IPS-15b (cell line): ENCODE measurements around the gene S100A7A.

Source experiments
- H3K27me3 ChIP-seq: one replicate; pipeline ENCODE4 v1.6.1; 2013; ENCODE audit warnings: low read length; ENCODE audit not compliant: control insufficient read depth, insufficient read depth
- H3K36me3 ChIP-seq: one replicate; pipeline ENCODE4 v1.6.1; 2013; ENCODE audit warnings: low read length; ENCODE audit not compliant: control insufficient read depth, insufficient read depth
- H3K4me1 ChIP-seq: one replicate; pipeline ENCODE4 v1.6.1; 2013; ENCODE audit warnings: mild to moderate bottlenecking, low read length; ENCODE audit not compliant: control insufficient read depth, insufficient read depth
- H3K4me3 ChIP-seq: one replicate; pipeline ENCODE4 v1.5.1; 2013; ENCODE audit warnings: low read depth, low read length
- H3K9ac ChIP-seq: one replicate; pipeline ENCODE4 v1.6.1; 2013; ENCODE audit warnings: low read depth, mild to moderate bottlenecking, low read length
- H3K9me3 ChIP-seq: one replicate; pipeline ENCODE4 v1.6.1; 2013; ENCODE audit warnings: mild to moderate bottlenecking, low read length; ENCODE audit not compliant: control insufficient read depth, insufficient read depth

S100A7A gene

GRCh38 chr1:153387001-153387400 lies 29.3 kb upstream of the S100A7A start:
- H3K9ac ChIP-seq = no peak overlapping the region
- no peaks in the 10 kb centered on the region for H3K4me1 ChIP-seq
- no peak overlapping the region for H3K4me3 ChIP-seq
- peaks cover 2% of the 10 kb centered on the region for H3K27me3 ChIP-seq
- no peaks in the 10 kb centered on the region for H3K9me3 ChIP-seq
- no peaks in the 10 kb centered on the region for H3K36me3 ChIP-seq

DNA sequence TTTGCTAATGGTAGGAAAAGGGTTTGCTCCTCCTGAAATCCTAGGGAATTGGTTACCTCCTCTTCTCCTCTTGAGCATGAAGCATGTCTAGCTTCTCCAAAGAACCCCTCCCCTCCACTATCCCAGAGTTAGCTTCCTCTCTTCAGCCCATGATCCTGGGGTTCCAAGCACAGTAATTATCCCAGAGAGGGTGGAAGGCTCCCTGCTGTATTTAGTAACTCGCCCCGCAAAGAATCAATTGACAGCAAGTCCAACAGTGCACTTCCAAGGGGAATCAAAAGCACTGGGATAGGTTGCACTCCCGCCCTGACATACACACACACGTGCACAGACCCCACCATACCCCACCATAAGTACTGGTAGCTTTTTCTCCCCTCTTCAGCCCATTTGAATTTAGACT lies 28.5 kb upstream of the S100A7A start:
- H3K9me3 ChIP-seq = no peaks in the 10 kb centered on the region
- H3K4me3 ChIP-seq = no peak overlapping the region
- peaks cover 2% of the 10 kb centered on the region for H3K27me3 ChIP-seq
- no peaks in the 10 kb centered on the region for H3K4me1 ChIP-seq
- no peak overlapping the region for H3K9ac ChIP-seq
- H3K36me3 ChIP-seq = no peaks in the 10 kb centered on the region

- no peak overlapping the region for H3K4me3 ChIP-seq
- H3K36me3 ChIP-seq = no peaks in the 10 kb centered on the region
- no peaks in the 10 kb centered on the region for H3K9me3 ChIP-seq
- peaks cover 2% of the 10 kb centered on the region for H3K27me3 ChIP-seq
- no peaks in the 10 kb centered on the region for H3K4me1 ChIP-seq
- H3K9ac ChIP-seq = no peak overlapping the region
These were observed 26.9 kb upstream of the S100A7A start for GRCh38 chr1:153389401-153389800.

GRCh38 chr1:153389973-153390879 lies 26.1 kb upstream of the S100A7A start:
- H3K36me3 ChIP-seq = no peaks in the 10 kb centered on the region
- peaks cover 2% of the 10 kb centered on the region for H3K27me3 ChIP-seq
- H3K4me3 ChIP-seq = no peak overlapping the region
- H3K9me3 ChIP-seq = no peaks in the 10 kb centered on the region
- no peak overlapping the region for H3K9ac ChIP-seq
- no peaks in the 10 kb centered on the region for H3K4me1 ChIP-seq

DNA sequence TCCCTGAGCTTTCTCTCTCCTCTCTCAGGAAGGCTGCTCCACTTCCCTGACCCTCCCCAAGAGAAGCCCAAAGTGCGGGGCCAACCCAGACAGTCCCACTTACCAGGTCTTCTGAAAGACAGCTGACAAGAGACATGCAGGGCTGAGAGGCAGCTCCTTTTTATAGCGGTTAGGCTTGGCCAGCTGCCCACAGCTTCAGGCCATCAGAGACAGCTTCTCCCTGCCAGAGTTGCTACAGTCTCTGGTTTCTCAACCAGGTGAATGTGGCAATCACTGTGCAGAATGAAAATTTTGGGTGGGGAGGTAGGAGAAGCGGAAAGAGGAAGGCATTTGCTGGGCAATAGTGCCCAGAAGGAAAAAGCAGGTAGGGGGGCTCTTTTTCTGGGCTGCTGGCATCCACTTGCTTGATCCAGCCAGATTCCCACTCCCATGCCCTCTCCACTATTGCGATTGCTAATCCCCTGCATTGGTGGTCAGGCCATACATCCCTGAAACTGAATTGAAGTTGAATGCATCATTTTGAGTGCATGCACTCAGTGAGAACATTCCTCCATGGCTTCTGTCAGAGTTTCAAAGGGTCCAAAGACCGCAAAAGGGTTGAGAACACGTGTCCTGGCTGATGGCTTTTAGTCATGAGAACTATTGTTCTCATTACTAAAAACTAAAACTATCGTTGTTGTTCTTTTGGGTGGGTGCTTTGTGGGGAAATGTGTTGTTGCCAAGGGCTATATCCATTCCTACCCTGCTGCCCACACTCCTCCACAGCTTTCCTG lies 25.2 kb upstream of the S100A7A start, which contains the start of gene S100A8:
S100A8 (minus strand) TSS at position 136 of the 773 bp plus-strand sequence. CDS start 538 bp downstream, outside the sequence.
- Histone ChIP-seq H3K9me3 (no peaks in the 10 kb centered on the region), H3K4me3 (no peak within 1 kb of the TSS), H3K4me1 (no peaks in the 10 kb centered on the region), H3K36me3 (no peaks in the 10 kb centered on the region), H3K9ac (no peak within 1 kb of the TSS), H3K27me3 (peaks cover 2% of the 10 kb centered on the region)

DNA sequence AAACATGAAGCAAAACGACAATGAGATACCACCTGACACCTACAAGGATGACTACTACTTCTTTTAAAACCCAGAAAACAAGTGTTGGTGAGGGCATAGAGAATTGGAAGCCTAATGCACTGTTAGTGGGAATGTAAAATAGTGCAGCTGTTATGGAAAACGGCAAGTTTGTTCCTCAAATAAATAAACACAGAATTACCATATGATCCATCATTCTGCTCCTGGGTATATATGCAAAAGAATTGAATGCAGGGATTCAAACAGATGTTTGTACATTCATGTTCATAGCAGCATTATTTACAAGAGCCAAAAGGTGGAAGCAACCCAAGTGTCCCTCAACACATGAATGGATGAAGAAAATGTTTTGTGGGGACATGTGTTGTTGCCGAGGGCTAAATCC lies 24.1 kb upstream of the S100A7A start:
- Histone ChIP-seq H3K9ac (no peak overlapping the region), H3K4me3 (no peak overlapping the region), H3K36me3 (no peaks in the 10 kb centered on the region), H3K4me1 (no peaks in the 10 kb centered on the region), H3K27me3 (peaks cover 2% of the 10 kb centered on the region), H3K9me3 (no peaks in the 10 kb centered on the region)

DNA sequence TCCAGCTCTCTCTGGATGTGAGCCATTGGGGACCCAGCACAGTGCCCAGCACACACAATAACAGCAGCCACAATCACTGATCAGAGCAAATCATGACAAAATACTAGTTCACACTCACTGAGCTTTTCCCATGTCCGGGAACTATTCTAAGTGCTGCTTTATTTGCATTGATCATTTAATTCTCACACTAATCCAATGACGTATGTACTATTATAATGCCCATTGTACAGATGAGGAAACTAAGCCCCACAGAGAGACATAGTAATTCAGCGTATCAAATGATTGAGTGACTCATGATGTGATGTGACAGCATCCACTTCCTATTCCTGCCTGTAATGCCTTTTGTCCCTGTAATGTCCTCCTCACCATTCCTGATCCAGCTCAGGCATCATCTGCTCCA lies 23.5 kb upstream of the S100A7A start:
- Histone ChIP-seq H3K4me3 (no peak overlapping the region), H3K4me1 (no peaks in the 10 kb centered on the region), H3K36me3 (no peaks in the 10 kb centered on the region), H3K9ac (no peak overlapping the region), H3K27me3 (peaks cover under 1% of the 10 kb centered on the region), H3K9me3 (no peaks in the 10 kb centered on the region)

DNA sequence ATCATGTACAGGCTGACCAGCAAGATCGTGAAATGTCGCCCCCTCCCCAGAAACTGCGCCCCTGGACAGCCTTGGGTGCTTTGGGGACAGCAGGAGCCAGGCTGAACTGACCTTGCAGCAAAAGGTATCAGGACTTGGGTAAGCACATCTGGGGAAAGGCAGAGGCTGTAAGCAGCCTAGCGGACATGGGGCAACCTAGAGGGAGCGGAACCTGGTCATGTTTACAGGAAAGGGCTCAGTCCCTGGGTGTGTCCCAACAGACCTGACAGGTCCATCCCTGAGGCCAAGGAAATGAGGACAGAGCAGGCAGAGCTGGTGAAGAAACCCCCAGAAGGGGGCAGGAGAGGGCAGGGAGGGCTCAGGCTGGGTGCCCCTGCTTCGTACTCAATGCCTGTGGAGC lies 22.4 kb upstream of the S100A7A start:
- no peak overlapping the region for H3K9ac ChIP-seq
- H3K27me3 ChIP-seq = no peaks in the 10 kb centered on the region
- H3K4me3 ChIP-seq = no peak overlapping the region
- H3K36me3 ChIP-seq = no peaks in the 10 kb centered on the region
- H3K4me1 ChIP-seq = no peaks in the 10 kb centered on the region
- H3K9me3 ChIP-seq = no peaks in the 10 kb centered on the region

- no peak overlapping the region for H3K9ac ChIP-seq
- H3K4me1 ChIP-seq = no peaks in the 10 kb centered on the region
- no peaks in the 10 kb centered on the region for H3K27me3 ChIP-seq
- H3K36me3 ChIP-seq = no peaks in the 10 kb centered on the region
- no peaks in the 10 kb centered on the region for H3K9me3 ChIP-seq
- no peak overlapping the region for H3K4me3 ChIP-seq
These were observed 21.9 kb upstream of the S100A7A start for GRCh38 chr1:153394391-153394790.

DNA sequence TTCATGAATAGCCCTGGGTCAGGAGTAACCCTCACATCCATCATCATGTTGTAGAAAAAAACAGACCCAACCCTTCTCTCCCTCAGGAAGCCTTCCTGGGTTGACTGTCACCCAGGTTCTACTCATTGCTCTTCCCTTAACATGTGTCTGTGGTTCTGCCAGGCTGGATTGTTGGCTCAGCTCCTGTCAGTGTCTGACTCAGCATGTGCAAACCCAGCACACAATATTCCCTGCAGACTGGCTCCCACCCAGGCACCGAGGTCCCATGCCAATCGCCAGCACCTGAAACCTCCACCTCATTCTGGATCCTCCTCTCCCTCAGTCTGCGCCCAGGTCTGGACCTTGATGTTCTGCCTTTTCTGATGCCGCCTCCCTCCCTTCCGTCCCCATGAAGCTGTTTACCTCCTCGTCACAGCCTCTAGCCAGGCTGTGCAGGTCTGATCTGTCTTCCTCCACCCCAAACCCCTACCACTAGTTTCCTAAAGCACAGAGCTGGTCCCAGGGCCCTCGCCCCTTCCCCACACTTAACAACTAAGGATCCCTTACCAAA lies 21.1 kb upstream of the S100A7A start:
- H3K36me3 ChIP-seq = no peaks in the 10 kb centered on the region
- H3K9me3 ChIP-seq = no peaks in the 10 kb centered on the region
- no peaks in the 10 kb centered on the region for H3K4me1 ChIP-seq
- no peaks in the 10 kb centered on the region for H3K27me3 ChIP-seq
- H3K9ac ChIP-seq = no peak overlapping the region
- H3K4me3 ChIP-seq = no peak overlapping the region

DNA sequence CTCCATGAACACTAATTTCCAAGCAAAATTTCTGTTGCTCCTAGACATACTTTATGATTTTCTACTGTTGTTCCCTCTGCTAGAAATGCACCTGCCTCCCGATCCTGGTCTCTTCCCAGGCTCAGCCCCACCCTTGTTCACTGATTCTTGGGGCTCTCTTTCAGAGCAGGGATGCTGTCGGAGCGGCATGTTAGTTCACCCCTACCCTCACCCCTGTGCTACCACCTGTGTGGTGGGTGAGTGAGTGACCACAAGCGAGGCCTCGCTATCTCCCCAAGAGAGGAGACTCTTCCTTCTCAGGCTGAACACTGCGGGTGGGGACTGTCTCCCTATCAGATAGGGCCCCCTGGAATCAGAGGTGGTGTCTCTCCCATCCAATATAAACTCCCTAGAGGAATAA lies 20.5 kb upstream of the S100A7A start:
- Histone ChIP-seq H3K9me3 (no peaks in the 10 kb centered on the region), H3K4me1 (no peaks in the 10 kb centered on the region), H3K36me3 (no peaks in the 10 kb centered on the region), H3K9ac (no peak overlapping the region), H3K4me3 (no peak overlapping the region), H3K27me3 (no peaks in the 10 kb centered on the region)
